GM12878 (cell line): Measurements from ENCODE around the gene FMO3. TPM values are rescaled to one million over a fixed set of nuclear protein-coding genes. Genes with fewer than 3 reads are reported as not detected.

ENCODE experiments used
- ATAC-seq: fragments of 200-7000 bp; cut with Tn5 transposase; 3 replicates; pipeline ENCODE4 v1.9.1; 2020; ENCODE audit warnings: mild to moderate bottlenecking, moderate library complexity
- BruUV-seq: library from RNA; stranded (reverse); fragments of 400-500 nt; replicated peaks from 2 replicates; lab custom pipeline; 2021; lab: Mats Ljungman, UMichigan
- CTCF ChIA-PET: fragments of 300-600 bp; sonication (Branson Sonifier 250); formaldehyde crosslinking; extraction: SDS; loops from one replicate; lab custom pipeline; 2021; ENCODE audit warnings: inconsistent platforms; lab: Yijun Ruan, JAX
- POLR2A ChIA-PET: fragments of 350-600 bp; formaldehyde crosslinking; extraction: SDS; loops from one replicate; lab custom pipeline; 2021; ENCODE audit warnings: inconsistent platforms; lab: Charles Lee
- RAD21 ChIA-PET: fragments of 300-600 bp; sonication (Branson Sonifier 250); formaldehyde crosslinking; loops from one replicate; lab custom pipeline; 2023; ENCODE audit warnings: antibody characterized with exemption; ENCODE audit not compliant: unreplicated experiment; lab: Charles Lee
- SMC1A ChIA-PET: fragments of 300-600 bp; sonication (Branson Sonifier 250); formaldehyde crosslinking; loops from one replicate; lab custom pipeline; 2023; ENCODE audit not compliant: unreplicated experiment, uncharacterized antibody; lab: Charles Lee
- DNase-seq: peaks from one replicate; pipeline ENCODE4 v3.0.0-alpha.2; 2011; ENCODE audit warnings: low read depth, low spot score
- FAIRE-seq: peaks from 3 replicates; lab custom pipeline; 2011; peaks lifted over from hg19 to GRCh38; lab: Jason Lieb, UNC
- H2AFZ ChIP-seq: 2 replicates; pipeline ENCODE4 v1.6.0; 2011; ENCODE audit warnings: low read depth, low read length, control low read depth; ENCODE audit not compliant: control insufficient read depth
- H3K27ac ChIP-seq: 2 replicates; pipeline ENCODE4 v1.5.1; 2011; ENCODE audit warnings: control low read depth; ENCODE audit not compliant: control insufficient read depth, insufficient read depth
- H3K27me3 ChIP-seq, 2 experiments: replicated peaks in 1 of 2; 2 replicates each; pipeline versions ENCODE4 v1.6.0 to v1.6.1; 2011; ENCODE audit warnings: low read length in 1 of 2; ENCODE audit not compliant: control insufficient read depth in 2 of 2, insufficient read depth in 2 of 2
- H3K36me3 ChIP-seq, 2 experiments: 2 replicates each; pipeline ENCODE4 v1.5.1; 2011; ENCODE audit warnings: low read length in 1 of 2; ENCODE audit not compliant: control insufficient read depth in 2 of 2, insufficient read depth in 2 of 2
- H3K4me1 ChIP-seq: 2 replicates; pipeline ENCODE4 v1.6.1; 2011; ENCODE audit warnings: mild to moderate bottlenecking, low read length, moderate library complexity, mixed read lengths; ENCODE audit not compliant: control insufficient read depth, insufficient read depth
- H3K4me2 ChIP-seq: 2 replicates; pipeline ENCODE4 v1.6.0; 2011; ENCODE audit warnings: control low read depth; ENCODE audit not compliant: control insufficient read depth, insufficient read depth
- H3K4me3 ChIP-seq: fragments of 200-600 bp; sonication (generic); 2 replicates; pipeline ENCODE4 v1.5.1; 2016
- H3K79me2 ChIP-seq: 2 replicates; pipeline ENCODE4 v1.6.0; 2011; ENCODE audit warnings: low read length; ENCODE audit not compliant: control insufficient read depth, insufficient read depth
- H3K9ac ChIP-seq: 2 replicates; pipeline ENCODE4 v1.8.0; 2011; ENCODE audit warnings: low read length, control low read depth, mixed read lengths; ENCODE audit not compliant: control insufficient read depth, insufficient read depth
- H3K9me3 ChIP-seq: replicated peaks from 3 replicates; pipeline ENCODE4 v1.5.1; 2011; ENCODE audit warnings: mild to moderate bottlenecking, low read length; ENCODE audit not compliant: control insufficient read depth, insufficient read depth
- H4K20me1 ChIP-seq: 2 replicates; pipeline ENCODE4 v1.6.0; 2011; ENCODE audit not compliant: control insufficient read depth, insufficient read depth
- ATF7 ChIP-seq: fragments of 450-650 bp; IDR thresholded peaks from 2 replicates; pipeline ENCODE4 v1.6.1; 2016; ENCODE audit warnings: low read depth, mild to moderate bottlenecking
- EP300 ChIP-seq, 2 experiments: fragments of 150-350 bp in 1 of 2; IDR thresholded peaks; 2 replicates each; pipeline ENCODE4 v1.6.1; 2011 to 2012; ENCODE audit warnings: low read depth in 2 of 2, low read length in 2 of 2, borderline replicate concordance in 1 of 2, improper control_type of control experiment in 1 of 2, inconsistent platforms in 1 of 2; ENCODE audit not compliant: control insufficient read depth in 1 of 2
- ETV6 ChIP-seq, 2 experiments: fragments of 450-650 bp in 1 of 2; IDR thresholded peaks in 1 of 2; conservative IDR thresholded peaks in 1 of 2; 2 replicates each; pipeline ENCODE4 v1.6.1; 2014; ENCODE audit warnings: antibody characterized with exemption in 1 of 2, borderline replicate concordance in 1 of 2, low read depth in 1 of 2, mild to moderate bottlenecking in 1 of 2, moderate library complexity in 1 of 2
- GATAD2B ChIP-seq: fragments of 450-650 bp; conservative IDR thresholded peaks from 2 replicates; pipeline ENCODE4 v1.6.1; 2017; ENCODE audit warnings: low read depth, mild to moderate bottlenecking, moderate library complexity
- NR2C2 ChIP-seq: IDR thresholded peaks from 2 replicates; pipeline ENCODE4 v1.6.1; 2011; ENCODE audit warnings: borderline replicate concordance, low read depth; ENCODE audit not compliant: control insufficient read depth, insufficient read length
- POLR2A ChIP-seq: IDR thresholded peaks from 2 replicates; pipeline ENCODE4 v1.6.1; 2011; ENCODE audit warnings: low read depth, mild to moderate bottlenecking, low read length
- RFX5 ChIP-seq: IDR thresholded peaks from 2 replicates; pipeline ENCODE4 v1.6.1; 2011; ENCODE audit warnings: low read depth, low read length, improper control_type of control experiment
- SIX5 ChIP-seq: IDR thresholded peaks from 2 replicates; pipeline ENCODE4 v1.6.1; 2011; ENCODE audit warnings: mild to moderate bottlenecking, low read depth, low read length, moderate library complexity; ENCODE audit not compliant: severe bottlenecking
- WGBS: methylation state at CpG from one replicate; pipeline ENCODE4 v1.1.6; 2016; ENCODE audit warnings: low lambda C conversion rate; ENCODE audit not compliant: insufficient replicate concordance, insufficient coverage; ENCODE audit errors: missing lambda C conversion rate; 5-methylcytosine and 5-hydroxymethylcytosine counted together
- in situ Hi-C: fragments of 300-500 bp; cut with MboI; formaldehyde crosslinking; loops from 9 replicates; pipeline ENCODE4 v1.14.3; 2018; ENCODE audit warnings: mixed read lengths
- intact Hi-C: fragments of 100-400 bp; cut with micrococcal nuclease; formaldehyde crosslinking; loops from one replicate; pipeline ENCODE4 v1.14.2; 2022; ENCODE audit not compliant: unreplicated experiment
- polyA plus RNA-seq, 11 experiments: library from polyadenylated mRNA; depleted of rRNA in 4 of 11; unstranded in 6 of 11; stranded (reverse) in 5 of 11; fragments of >200 nt; fragmentation: Nextera tagmentation in 4 of 11; fragmentation: Illumina TruSeq in 1 of 11; extraction: Ambion mirVana in 4 of 11; extraction: Trizol in 1 of 11; gene quantifications; 1 replicate in 1 of 11; 2 replicates in 10 of 11; pipeline versions ENCODE4 v1.2.1 to v1.2.3, GENCODE V29; 2011 to 2016; ENCODE audit warnings: inconsistent platforms in 2 of 11, missing spikeins in 2 of 11, low read depth in 1 of 11
- total RNA-seq, 4 experiments: library from RNA; depleted of rRNA in 3 of 4; stranded (reverse); fragments of >200 nt in 3 of 4; fragmentation: Illumina TruSeq in 1 of 4; extraction: Trizol in 1 of 4; gene quantifications; 2 replicates each; pipeline versions ENCODE4 v1.2.1 to v1.2.3, GENCODE V29; 2013 to 2021
- TF ChIP-seq, protein P1 (sequence below): fragments of 450-650 bp; IDR thresholded peaks from 2 replicates; pipeline ENCODE4 v1.6.1; 2018; ENCODE audit warnings: mild to moderate bottlenecking, low read depth, moderate library complexity; ENCODE audit not compliant: partially characterized antibody
- TF ChIP-seq, protein P2 (sequence below): IDR thresholded peaks from 2 replicates; pipeline ENCODE4 v1.6.1; 2011; ENCODE audit warnings: mild to moderate bottlenecking, low read depth, low read length, moderate library complexity; ENCODE audit not compliant: insufficient replicate concordance

The FMO3 gene
- total and polyA plus RNA-seq, 10 of the 15 experiments (the other 5 are each of a cell fraction or from before 2014, with no cell fraction given), result 0.08 to 0.10 TPM; not detected in 8

DNA sequence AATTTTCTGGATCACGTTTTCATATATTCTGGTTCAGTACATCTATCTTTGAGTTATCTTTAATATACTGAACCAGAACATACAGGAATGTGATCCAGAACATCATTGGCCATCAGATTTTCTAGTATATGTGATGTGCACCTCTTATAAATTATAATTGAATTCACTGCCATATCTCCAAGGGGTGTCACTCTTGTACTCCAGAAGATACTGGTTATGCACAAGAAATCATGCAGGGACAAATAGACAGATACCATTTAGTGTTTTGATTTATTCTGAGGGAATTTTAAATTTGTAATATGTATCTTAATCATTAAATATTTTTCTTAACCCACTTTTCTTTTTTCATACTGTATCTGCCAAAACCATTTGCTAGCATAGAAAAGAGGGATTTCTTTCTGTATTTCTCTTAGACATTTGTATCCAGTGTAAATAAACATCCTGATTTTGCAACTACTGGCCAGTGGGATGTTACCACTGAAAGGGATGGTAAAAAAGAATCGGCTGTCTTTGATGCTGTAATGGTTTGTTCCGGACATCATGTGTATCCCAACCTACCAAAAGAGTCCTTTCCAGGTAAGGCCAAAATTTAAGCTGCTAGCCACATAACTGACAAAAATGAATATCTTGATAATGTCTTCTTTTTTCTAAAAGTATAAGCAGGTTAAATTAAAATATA, 16.7 kb downstream of the FMO3 start (continued):
- TF ChIP-seq, protein P1, sequence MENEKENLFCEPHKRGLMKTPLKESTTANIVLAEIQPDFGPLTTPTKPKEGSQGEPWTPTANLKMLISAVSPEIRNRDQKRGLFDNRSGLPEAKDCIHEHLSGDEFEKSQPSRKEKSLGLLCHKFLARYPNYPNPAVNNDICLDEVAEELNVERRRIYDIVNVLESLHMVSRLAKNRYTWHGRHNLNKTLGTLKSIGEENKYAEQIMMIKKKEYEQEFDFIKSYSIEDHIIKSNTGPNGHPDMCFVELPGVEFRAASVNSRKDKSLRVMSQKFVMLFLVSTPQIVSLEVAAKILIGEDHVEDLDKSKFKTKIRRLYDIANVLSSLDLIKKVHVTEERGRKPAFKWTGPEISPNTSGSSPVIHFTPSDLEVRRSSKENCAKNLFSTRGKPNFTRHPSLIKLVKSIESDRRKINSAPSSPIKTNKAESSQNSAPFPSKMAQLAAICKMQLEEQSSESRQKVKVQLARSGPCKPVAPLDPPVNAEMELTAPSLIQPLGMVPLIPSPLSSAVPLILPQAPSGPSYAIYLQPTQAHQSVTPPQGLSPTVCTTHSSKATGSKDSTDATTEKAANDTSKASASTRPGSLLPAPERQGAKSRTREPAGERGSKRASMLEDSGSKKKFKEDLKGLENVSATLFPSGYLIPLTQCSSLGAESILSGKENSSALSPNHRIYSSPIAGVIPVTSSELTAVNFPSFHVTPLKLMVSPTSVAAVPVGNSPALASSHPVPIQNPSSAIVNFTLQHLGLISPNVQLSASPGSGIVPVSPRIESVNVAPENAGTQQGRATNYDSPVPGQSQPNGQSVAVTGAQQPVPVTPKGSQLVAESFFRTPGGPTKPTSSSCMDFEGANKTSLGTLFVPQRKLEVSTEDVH, result no peak
- no peak for TF ChIP-seq NR2C2

DNA sequence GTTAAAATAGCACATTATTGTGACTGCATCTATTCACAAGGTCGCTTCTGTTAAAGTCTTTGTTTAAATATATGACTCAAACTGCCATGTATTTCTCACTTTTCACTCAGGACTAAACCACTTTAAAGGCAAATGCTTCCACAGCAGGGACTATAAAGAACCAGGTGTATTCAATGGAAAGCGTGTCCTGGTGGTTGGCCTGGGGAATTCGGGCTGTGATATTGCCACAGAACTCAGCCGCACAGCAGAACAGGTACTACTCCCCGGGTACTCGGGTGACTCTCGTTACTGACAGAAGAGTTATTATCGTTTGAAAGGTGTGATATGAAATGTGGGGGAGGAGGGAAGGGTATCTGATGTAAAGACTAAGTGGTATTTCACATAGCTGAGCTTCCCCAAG, 17.3 kb downstream of the FMO3 start:
- no peaks in the 10 kb centered on the region for H4K20me1 ChIP-seq
- H3K9ac ChIP-seq, result no peak overlapping the region
- in situ Hi-C loops, result no loop called here
- FAIRE-seq, result no peak
- intact Hi-C loops, result no loop called here
- no peak overlapping the region for H3K27ac ChIP-seq
- BruUV-seq, result no TSS peak
- H3K27me3 ChIP-seq, result no peaks in the 10 kb centered on the region
- no peaks in the 10 kb centered on the region for H3K36me3 ChIP-seq
- no peak for DNase-seq
- H3K4me1 ChIP-seq, result no peaks in the 10 kb centered on the region
- RAD21 ChIA-PET, result no interaction called here
- POLR2A ChIA-PET, result no interaction called here
- WGBS, result 32% methylated on average over 8 of the region's 8 CpGs
- SMC1A ChIA-PET, result no interaction called here
- H3K4me2 ChIP-seq, result no peak overlapping the region
- TF ChIP-seq, protein P2, sequence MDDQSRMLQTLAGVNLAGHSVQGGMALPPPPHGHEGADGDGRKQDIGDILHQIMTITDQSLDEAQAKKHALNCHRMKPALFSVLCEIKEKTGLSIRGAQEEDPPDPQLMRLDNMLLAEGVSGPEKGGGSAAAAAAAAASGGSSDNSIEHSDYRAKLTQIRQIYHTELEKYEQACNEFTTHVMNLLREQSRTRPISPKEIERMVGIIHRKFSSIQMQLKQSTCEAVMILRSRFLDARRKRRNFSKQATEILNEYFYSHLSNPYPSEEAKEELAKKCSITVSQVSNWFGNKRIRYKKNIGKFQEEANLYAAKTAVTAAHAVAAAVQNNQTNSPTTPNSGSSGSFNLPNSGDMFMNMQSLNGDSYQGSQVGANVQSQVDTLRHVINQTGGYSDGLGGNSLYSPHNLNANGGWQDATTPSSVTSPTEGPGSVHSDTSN, result no peak
- TF ChIP-seq ATF7 (no peak), POLR2A (no peak), GATAD2B (no peak), EP300 (IDR thresholded peaks at IDR 0.05; ENCODE audit: borderline replicate concordance in 1 of 2, control insufficient read depth in 1 of 2, low read depth in 2 of 2, low read length in 2 of 2) (no peak), ETV6 (conservative IDR thresholded peaks at IDR 0.05 in 1 of 2, IDR thresholded peaks at IDR 0.05 in 1 of 2; ENCODE audit: borderline replicate concordance in 1 of 2, low read depth in 1 of 2) (no peak), SIX5 (no peak), RFX5 (no peak)
- no peaks in the 10 kb centered on the region for H3K79me2 ChIP-seq
- CTCF ChIA-PET, result no interaction called here
- ATAC-seq, result no peak
- H2AFZ ChIP-seq, result no peak overlapping the region
- H3K9me3 ChIP-seq, result no peaks in the 10 kb centered on the region
- no peak overlapping the region for H3K4me3 ChIP-seq
